HepG2 (cell line): ENCODE data around the gene AGAP1. TPM values are rescaled to one million over a fixed set of nuclear protein-coding genes. Genes with fewer than 3 reads are reported as not detected.
A peak's percentile ranks its signal among the peaks of the same experiment; 100 is the strongest.

ENCODE experiments used
- ATAC-seq: fragments of 200-7000 bp; cut with Tn5 transposase; 3 replicates; pipeline ENCODE4 v1.9.1; 2020; ENCODE audit warnings: mild to moderate bottlenecking, moderate library complexity
- BruUV-seq: library from RNA; stranded (reverse); fragments of 400-500 nt; replicated peaks from 2 replicates; lab custom pipeline; 2021; lab: Mats Ljungman, UMichigan
- CTCF ChIA-PET: fragments of 300-600 bp; formaldehyde crosslinking; extraction: SDS; loops from one replicate; lab custom pipeline; 2021; ENCODE audit warnings: low total read pairs, inconsistent platforms, low intra/inter-chr PET ratio; lab: Yijun Ruan, JAX
- POLR2A ChIA-PET: fragments of 350-600 bp; sonication (Branson Sonifier 250); formaldehyde crosslinking; loops from one replicate; lab custom pipeline; 2020; ENCODE audit warnings: antibody characterized with exemption, inconsistent platforms; lab: Yijun Ruan, JAX
- DNase-seq: peaks from one replicate; pipeline ENCODE4 v3.0.0-alpha.2; 2015; ENCODE audit warnings: low spot score
- FAIRE-seq: peaks from 3 replicates; lab custom pipeline; 2011; peaks lifted over from hg19 to GRCh38; lab: Jason Lieb, UNC
- H2AFZ ChIP-seq: one replicate; pipeline ENCODE4 v1.6.1; 2011; ENCODE audit warnings: low read length, inconsistent platforms
- H3K27ac ChIP-seq: fragments of 300-600 bp; 3 replicates; pipeline ENCODE4 v1.8.0; 2011; ENCODE audit warnings: mixed run types, mild to moderate bottlenecking, mixed read lengths, low read length, inconsistent platforms; ENCODE audit not compliant: insufficient read depth; ENCODE audit errors: extremely low read length
- H3K27me3 ChIP-seq, 2 experiments: fragments of 200-600 bp in 1 of 2; 2 replicates in 1 of 2; 3 replicates in 1 of 2; pipeline versions ENCODE4 v1.6.0 to v1.8.0; 2011; ENCODE audit warnings: low read length in 2 of 2, mild to moderate bottlenecking in 2 of 2, moderate library complexity in 2 of 2, inconsistent platforms in 1 of 2; ENCODE audit not compliant: insufficient read depth in 2 of 2, control insufficient read depth in 1 of 2
- H3K36me3 ChIP-seq, 2 experiments: fragments of 200-600 bp in 1 of 2; replicated peaks in 1 of 2; 2 replicates in 1 of 2; 3 replicates in 1 of 2; pipeline versions ENCODE4 v1.5.1 to v1.8.0; 2011; ENCODE audit warnings: low read length in 2 of 2, inconsistent platforms in 1 of 2; ENCODE audit not compliant: insufficient read depth in 2 of 2, control insufficient read depth in 1 of 2
- H3K4me1 ChIP-seq: 2 replicates; pipeline ENCODE4 v1.5.1; 2012; ENCODE audit warnings: low read length, inconsistent platforms; ENCODE audit not compliant: insufficient read depth
- H3K4me2 ChIP-seq: 2 replicates; pipeline ENCODE4 v1.6.0; 2011; ENCODE audit warnings: low read depth, low read length, inconsistent platforms
- H3K4me3 ChIP-seq, 3 experiments: fragments of 200-600 bp in 1 of 3; sonication (generic), shearing (Covaris generic) in 1 of 3; replicated peaks in 1 of 3; 2 replicates each; pipeline ENCODE4 v1.5.1; 2011 to 2016; ENCODE audit warnings: low read length in 3 of 3, inconsistent platforms in 2 of 3, low read depth in 2 of 3, mild to moderate bottlenecking in 2 of 3, control low read depth in 1 of 3, mixed read lengths in 1 of 3; ENCODE audit not compliant: insufficient read depth in 1 of 3
- H3K79me2 ChIP-seq: one replicate; pipeline ENCODE4 v1.6.1; 2011; ENCODE audit warnings: low read length, inconsistent platforms; ENCODE audit not compliant: insufficient read depth
- H3K9ac ChIP-seq: 2 replicates; pipeline ENCODE4 v1.6.0; 2011; ENCODE audit warnings: mild to moderate bottlenecking, low read depth, low read length, inconsistent platforms; ENCODE audit not compliant: insufficient read depth
- H3K9me3 ChIP-seq: 2 replicates; pipeline ENCODE4 v1.5.1; 2012; ENCODE audit warnings: mild to moderate bottlenecking, low read length
- H4K20me1 ChIP-seq: 2 replicates; pipeline ENCODE4 v1.6.0; 2011; ENCODE audit warnings: inconsistent platforms, mild to moderate bottlenecking, low read length, moderate library complexity; ENCODE audit not compliant: insufficient read depth
- AGO2 ChIP-seq: fragments of 200-400 bp; formaldehyde crosslinking; optimal IDR thresholded peaks from 2 replicates; pipeline ENCODE3; 2017; ENCODE audit warnings: mild to moderate bottlenecking, low read depth, low read length, moderate library complexity
- HNF1A ChIP-seq, 2 experiments: sonication (generic) in 1 of 2; formaldehyde crosslinking in 1 of 2; IDR thresholded peaks; 2 replicates each; pipeline versions ENCODE4 v1.4.0 to v1.6.1; 2016 to 2020; ENCODE audit warnings: borderline replicate concordance in 1 of 2, low read depth in 1 of 2, mild to moderate bottlenecking in 1 of 2, missing genetic modification reagents in 1 of 2
- NBN ChIP-seq: fragments of 450-650 bp; conservative IDR thresholded peaks from 2 replicates; pipeline ENCODE4 v1.6.1; 2017
- ONECUT2 ChIP-seq: sonication (generic); formaldehyde crosslinking; IDR thresholded peaks from 2 replicates; pipeline ENCODE4 v1.4.0; 2020; ENCODE audit warnings: missing genetic modification reagents
- REPIN1 ChIP-seq: sonication (generic); formaldehyde crosslinking; IDR thresholded peaks from 2 replicates; pipeline ENCODE4 v1.8.0; 2022; ENCODE audit warnings: missing genetic modification reagents, low read depth, mild to moderate bottlenecking, borderline replicate concordance
- THAP9 ChIP-seq: sonication (generic); formaldehyde crosslinking; IDR thresholded peaks from 2 replicates; pipeline ENCODE4; 2020; ENCODE audit warnings: missing genetic modification reagents, mild to moderate bottlenecking, borderline replicate concordance
- ZBTB1 ChIP-seq: sonication (generic); formaldehyde crosslinking; IDR thresholded peaks from 2 replicates; pipeline ENCODE4 v1.4.0; 2020; ENCODE audit warnings: missing genetic modification reagents, borderline replicate concordance
- ZNF451 ChIP-seq: sonication (generic); formaldehyde crosslinking; IDR thresholded peaks from 2 replicates; pipeline ENCODE4 v1.5.0; 2020; ENCODE audit warnings: mild to moderate bottlenecking, missing genetic modification reagents
- WGBS: methylation state at CpG from one replicate; pipeline ENCODE4 v1.1.6; 2017; ENCODE audit warnings: low lambda C conversion rate; 5-methylcytosine and 5-hydroxymethylcytosine counted together
- in situ Hi-C: cut with HindIII; loops from 2 replicates; pipeline ENCODE4 v1.10.0; 2017; ENCODE audit warnings: low pct_unique_long_range_greater_than_20kb; ENCODE audit not compliant: extremely low pct_ligation_motif_present
- intact Hi-C: fragments of 100-400 bp; cut with micrococcal nuclease; formaldehyde crosslinking; loops from one replicate; pipeline ENCODE4 v1.10.0; 2022; ENCODE audit not compliant: unreplicated experiment
- polyA plus RNA-seq, 8 experiments: library from polyadenylated mRNA; depleted of rRNA in 3 of 8; stranded (reverse) in 7 of 8; unstranded in 1 of 8; fragments of >200 nt; fragmentation: Illumina TruSeq in 4 of 8; extraction: Trizol in 4 of 8; gene quantifications; 2 replicates each; pipeline versions ENCODE4 v1.2.1 to v1.2.3, GENCODE V29; 2011 to 2016; ENCODE audit warnings: low read depth in 4 of 8, missing spikeins in 1 of 8, mixed read lengths in 1 of 8; ENCODE audit not compliant: insufficient read depth in 1 of 8
- total RNA-seq, 5 experiments: library from RNA; depleted of rRNA; stranded (reverse); fragments of >200 nt; fragmentation: Illumina TruSeq; extraction: Trizol; gene quantifications; 2 replicates each; pipeline ENCODE4 v1.2.3, GENCODE V29; 2016; ENCODE audit warnings: low read depth in 1 of 5

AGAP1 gene
- total and polyA plus RNA-seq, 2 of the 13 experiments (the other 11 are each of a cell fraction or from before 2014, with no cell fraction given) = 21.2 to 32.7 TPM

- Histone ChIP-seq H4K20me1 (no peaks in the 10 kb centered on the region), H3K4me2 (no peak overlapping the region), H3K4me1 (0 out of 2 replicates have a peak, but pooled peaks cover 6% of the 10 kb centered on the region), H3K4me3 (no peak overlapping the region), H3K9me3 (no peaks in the 10 kb centered on the region), H3K27me3 (no peaks in the 10 kb centered on the region), H3K9ac (no peak overlapping the region), H2AFZ (no peak overlapping the region), H3K27ac (no peak overlapping the region), H3K79me2 (no peaks in the 10 kb centered on the region), H3K36me3 (peaks cover 9 to 36% of the 10 kb centered on the region in 2 experiments)
- 94% methylated on average over 21 of the region's 21 CpGs for WGBS
- no peak for DNase-seq
- no TSS peak for BruUV-seq
- intact Hi-C loops = no loop called here
- ATAC-seq = no peak
- no peak for FAIRE-seq
- in situ Hi-C loops = no loop called here
- ChIA-PET CTCF (no interaction called here), POLR2A (no interaction called here)
- TF ChIP-seq ZNF451 (no peak), REPIN1 (CRISPR knock-in tag) (no peak), ONECUT2 (no peak), AGO2 (peak; percentile 46)
Observed at GRCh38 chr2:235754357-235755207, 260.7 kb downstream of the AGAP1 start.

- H3K27me3 ChIP-seq = no peaks in the 10 kb centered on the region
- no peaks in the 10 kb centered on the region for H3K9me3 ChIP-seq
- FAIRE-seq = no peak
- H3K4me3 ChIP-seq = no peak overlapping the region
- 96% methylated on average over 10 of the region's 10 CpGs for WGBS
- H3K79me2 ChIP-seq = no peaks in the 10 kb centered on the region
- no peak overlapping the region for H2AFZ ChIP-seq
- ChIA-PET CTCF (no interaction called here), POLR2A (no interaction called here)
- in situ Hi-C loops (no loop called here), intact Hi-C loops (loop anchor here (2.0 kb wide), 1 partner anchor 32 kb away; no protein-coding TSS in a partner anchor)
- peaks cover 6 to 19% of the 10 kb centered on the region in 2 experiments for H3K36me3 ChIP-seq
- H3K9ac ChIP-seq = no peak overlapping the region
- ATAC-seq = no peak
- no TSS peak for BruUV-seq
- H3K27ac ChIP-seq = no peak overlapping the region
- H3K4me2 ChIP-seq = no peak overlapping the region
- 0 out of 2 replicates have a peak, but pooled peaks cover 6% of the 10 kb centered on the region for H3K4me1 ChIP-seq
- DNase-seq = no peak
- H4K20me1 ChIP-seq = no peaks in the 10 kb centered on the region
- TF ChIP-seq NBN (no peak), THAP9 (CRISPR knock-in tag) (no peak), ZBTB1 (CRISPR knock-in tag) (no peak), HNF1A (IDR thresholded peaks at IDR 0.05; ENCODE audit: low read depth) (no peak), HNF1A (CRISPR knock-in tag; IDR thresholded peaks at IDR 0.05; ENCODE audit: borderline replicate concordance) (no peak)
Observed at GRCh38 chr2:235756491-235756890, 262.6 kb downstream of the AGAP1 start.
